ENCODE results near the gene CALCB.

The CALCB gene

GRCh38 chr11:15119352-15119751 is 46.0 kb downstream of the CALCB start:
- FAIRE-seq = no peak

DNA sequence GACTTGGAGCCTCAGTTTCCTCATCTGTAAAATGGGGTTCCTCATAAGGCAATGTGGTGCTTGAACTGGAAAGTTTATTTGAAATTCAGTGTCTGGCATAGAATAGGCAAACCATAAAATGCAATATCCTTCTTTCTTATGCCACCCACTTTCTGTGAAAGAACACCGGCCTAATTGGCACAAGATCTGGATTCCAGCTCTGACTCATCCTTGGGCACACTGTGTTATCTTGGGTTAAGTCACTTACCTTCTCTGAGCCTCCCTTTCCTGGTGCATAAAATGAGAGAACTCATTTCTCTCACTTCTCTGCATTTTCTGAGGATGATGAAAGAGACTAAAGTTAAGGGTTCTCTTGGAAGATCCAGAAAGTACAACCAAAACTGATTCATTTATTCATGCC is 46.4 kb downstream of the CALCB start:
- FAIRE-seq = no peak

DNA sequence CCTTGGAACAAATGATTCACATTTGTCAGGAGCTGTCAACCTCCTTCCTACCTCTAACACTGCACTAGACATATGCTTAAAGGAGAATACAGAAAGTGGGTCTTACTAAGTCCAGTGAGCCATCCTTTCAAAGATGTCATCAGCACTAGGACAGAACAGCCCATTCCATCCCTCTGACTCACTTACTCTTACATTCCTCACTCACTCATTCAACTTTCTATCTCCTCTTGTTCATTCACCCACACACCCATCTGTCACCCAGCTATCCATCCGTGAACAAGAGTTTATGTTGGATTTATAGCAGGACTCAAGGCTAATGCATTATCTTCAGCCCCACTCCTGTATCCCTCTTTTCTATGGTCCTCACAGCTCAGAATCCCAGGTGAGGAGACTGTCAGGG is 50.5 kb downstream of the CALCB start:
- FAIRE-seq = no peak

DNA sequence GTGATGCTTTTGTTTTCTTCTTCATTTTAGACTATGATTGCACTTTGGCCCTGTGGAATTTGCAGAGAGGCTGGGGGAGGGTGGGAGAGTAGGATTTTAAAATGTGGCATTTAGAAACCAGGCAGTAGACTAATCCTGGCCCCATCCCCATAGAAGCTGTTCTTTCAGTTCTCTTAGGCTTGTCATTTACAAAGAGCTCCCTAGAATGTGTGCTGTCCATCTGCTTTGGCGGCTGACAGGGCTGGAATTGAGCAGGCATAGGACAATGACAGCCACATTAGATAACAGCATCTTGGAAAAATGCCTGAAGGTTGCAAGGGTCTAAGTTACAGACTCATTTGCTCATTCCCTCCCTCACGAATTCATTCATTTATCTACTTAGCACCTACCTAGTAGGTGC is 51.1 kb downstream of the CALCB start:
- FAIRE-seq = no peak

DNA sequence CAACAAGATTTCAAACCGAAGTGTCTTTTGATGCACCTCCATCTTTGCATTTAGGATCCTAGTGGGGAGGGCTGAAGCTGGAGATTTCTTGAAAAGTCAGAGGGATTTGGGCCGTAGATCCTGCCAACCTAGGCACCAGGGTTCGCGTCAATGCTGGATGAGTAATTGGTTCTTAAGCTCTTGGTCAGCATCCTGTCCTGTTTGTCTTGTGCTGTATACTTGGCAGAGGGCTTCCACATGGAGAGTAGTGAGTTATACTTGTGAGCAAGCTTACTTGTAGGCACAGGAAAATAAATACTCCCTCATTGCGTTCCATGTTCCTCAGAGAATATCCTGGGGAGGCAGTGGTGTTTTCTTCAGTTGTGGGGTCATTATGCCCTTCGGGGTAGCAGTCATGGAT is 53.9 kb downstream of the CALCB start:
- FAIRE-seq = no peak

Measured in endometrium (tissue), 2 donors.